Large intestine (tissue), 3 donors: Measurements from ENCODE around the gene ERAL1. TPM values are rescaled to one million over a fixed set of nuclear protein-coding genes. Genes with fewer than 3 reads are reported as not detected.
"Not testable (repeated sequence)": the region's sequence is repeated elsewhere in the genome, so short reads cannot be mapped to it uniquely, and the experiment has no call there.

Experiments used
- DNase-seq, 2 donors: peaks; one replicate each; pipeline versions ENCODE4 v3.0.0 to v3.0.0-alpha.2; 2013
- H3K27ac ChIP-seq: one replicate; pipeline ENCODE4 v1.5.1; 2013; ENCODE audit warnings: low read length
- H3K27me3 ChIP-seq: 2 replicates; pipeline ENCODE4 v1.6.1; 2013; ENCODE audit warnings: low read length; ENCODE audit not compliant: control insufficient read depth, insufficient read depth
- H3K36me3 ChIP-seq: 2 replicates; pipeline ENCODE4 v1.6.1; 2013; ENCODE audit warnings: low read length; ENCODE audit not compliant: control insufficient read depth, insufficient read depth
- H3K4me1 ChIP-seq: one replicate; pipeline ENCODE4 v1.6.1; 2013; ENCODE audit warnings: low read length; ENCODE audit not compliant: control insufficient read depth, insufficient read depth
- H3K4me3 ChIP-seq: one replicate; pipeline ENCODE4 v1.5.1; 2013; ENCODE audit warnings: low read length
- H3K9me3 ChIP-seq: one replicate; pipeline ENCODE4 v1.6.1; 2013; ENCODE audit warnings: mild to moderate bottlenecking, low read depth, low read length, moderate library complexity; ENCODE audit not compliant: control insufficient read depth
- WGBS: methylation state at CpG from one replicate; pipeline ENCODE4 v1.1.5; 2013; ENCODE audit warnings: low lambda C conversion rate; ENCODE audit not compliant: insufficient coverage; 5-methylcytosine and 5-hydroxymethylcytosine counted together
- polyA plus RNA-seq: library from polyadenylated mRNA; unstranded; fragments of 120-200 nt; gene quantifications from one replicate; pipeline ENCODE4 v1.2.1, GENCODE V29; 2013

The ERAL1 gene
- polyA plus RNA-seq, 1 donor, result 54.2 TPM

DNA sequence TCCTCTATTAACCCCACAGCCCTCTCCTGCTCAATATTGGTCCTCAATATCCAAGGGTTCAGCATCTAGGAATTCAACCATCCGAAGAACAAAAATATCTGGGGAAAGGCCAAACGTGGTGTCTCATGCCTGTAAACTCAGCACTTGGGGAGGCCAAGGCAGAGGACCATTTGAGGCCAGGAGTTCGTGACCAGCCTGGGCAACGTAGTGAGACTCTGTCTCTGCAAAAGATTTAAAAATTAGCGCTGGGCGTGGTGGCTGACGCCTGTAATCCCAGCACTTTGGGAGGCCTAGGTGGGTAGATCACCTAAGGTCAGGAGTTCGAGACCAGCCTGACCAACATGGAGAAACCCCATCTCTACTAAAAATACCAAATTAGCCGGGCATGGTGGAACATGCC is 8.1 kb upstream of the ERAL1 start:
- not testable (repeated sequence) for H3K4me1 ChIP-seq, H3K9me3 ChIP-seq, H3K36me3 ChIP-seq, H3K27me3 ChIP-seq, DNase-seq, H3K27ac ChIP-seq, H3K4me3 ChIP-seq
- WGBS, result no CpG with 5 or more reads among the region's 9 CpGs

DNA sequence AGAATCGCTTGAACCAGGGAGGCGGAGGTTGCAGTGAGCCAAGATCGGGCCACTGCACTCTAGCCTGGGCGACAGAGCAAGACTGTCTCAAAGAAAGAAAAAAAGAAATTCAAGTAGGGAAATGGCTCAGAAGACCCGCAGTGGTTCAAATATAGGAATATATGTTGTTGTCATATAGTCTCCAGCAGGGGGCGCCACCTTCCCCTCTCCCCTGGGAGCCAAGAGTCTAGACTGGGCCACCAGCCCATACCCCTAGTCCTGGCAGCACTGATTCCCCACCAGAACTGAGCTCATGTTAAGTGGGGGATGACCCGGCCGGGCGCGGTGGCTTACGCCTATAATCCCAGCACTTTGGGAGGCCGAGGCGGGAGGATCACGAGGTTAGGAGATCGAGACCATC is 6.1 kb upstream of the ERAL1 start:
- not testable (repeated sequence) for DNase-seq

DNA sequence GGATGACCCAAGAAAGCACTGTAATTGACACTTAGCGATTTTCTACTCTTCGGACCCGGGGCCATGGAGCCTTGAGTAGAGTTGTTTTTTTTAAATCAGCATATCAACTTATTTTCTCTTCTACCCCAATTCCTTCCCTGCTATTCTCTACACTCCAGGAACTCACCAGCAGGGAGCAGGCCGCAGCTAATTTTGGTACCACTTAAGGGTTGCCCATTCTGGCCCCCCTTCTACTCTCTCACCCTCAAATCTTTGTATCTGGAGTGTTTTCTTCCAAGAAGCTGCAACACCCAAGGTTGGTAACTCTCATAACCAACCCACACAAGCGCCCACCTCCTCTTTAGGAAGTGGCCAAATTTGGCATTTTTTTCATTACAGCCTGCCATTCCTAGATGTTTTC is 5.5 kb upstream of the ERAL1 start:
- WGBS, result 100% methylated on average over 4 of the region's 5 CpGs
- Histone ChIP-seq H3K36me3 (no peaks in the 10 kb centered on the region), H3K27me3 (no peaks in the 10 kb centered on the region), H3K4me1 (peaks cover 2% of the 10 kb centered on the region), H3K9me3 (no peaks in the 10 kb centered on the region), H3K4me3 (no peak overlapping the region), H3K27ac (no peak overlapping the region)
- no peak for DNase-seq

More for the DNA sequence above, 6.1 kb upstream of the ERAL1 start:
- not testable (repeated sequence) for H3K27ac ChIP-seq, H3K4me3 ChIP-seq, H3K4me1 ChIP-seq, H3K27me3 ChIP-seq, H3K36me3 ChIP-seq, H3K9me3 ChIP-seq
- WGBS, result 92% methylated on average over 4 of the region's 15 CpGs

DNA sequence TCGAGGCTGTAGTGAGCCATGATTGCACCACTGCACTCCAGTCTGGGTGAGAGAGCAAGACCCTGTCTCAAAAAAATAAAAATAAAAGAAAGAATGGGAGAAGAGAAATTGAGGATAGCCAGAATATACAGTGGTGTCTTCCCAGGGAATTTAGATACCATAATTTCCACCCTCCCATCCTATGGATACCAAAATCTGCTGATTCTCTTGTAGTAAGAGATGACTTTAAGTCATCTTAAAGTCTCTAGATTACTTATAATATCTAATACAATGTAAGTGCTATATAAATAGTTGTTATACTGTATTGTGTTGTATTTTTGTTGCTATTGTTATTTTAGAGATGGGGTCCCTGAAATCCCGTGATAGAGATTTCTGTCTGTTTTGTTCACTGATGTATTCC is 1.5 kb upstream of the ERAL1 start:
- Histone ChIP-seq H3K9me3 (no peaks in the 10 kb centered on the region), H3K27me3 (no peaks in the 10 kb centered on the region), H3K4me1 (peaks cover 3% of the 10 kb centered on the region), H3K4me3 (no peak overlapping the region), H3K27ac (no peak overlapping the region), H3K36me3 (peaks cover 12% of the 10 kb centered on the region)
- no CpG with 5 or more reads among the region's 2 CpGs for WGBS
- DNase-seq, result no peak

DNA sequence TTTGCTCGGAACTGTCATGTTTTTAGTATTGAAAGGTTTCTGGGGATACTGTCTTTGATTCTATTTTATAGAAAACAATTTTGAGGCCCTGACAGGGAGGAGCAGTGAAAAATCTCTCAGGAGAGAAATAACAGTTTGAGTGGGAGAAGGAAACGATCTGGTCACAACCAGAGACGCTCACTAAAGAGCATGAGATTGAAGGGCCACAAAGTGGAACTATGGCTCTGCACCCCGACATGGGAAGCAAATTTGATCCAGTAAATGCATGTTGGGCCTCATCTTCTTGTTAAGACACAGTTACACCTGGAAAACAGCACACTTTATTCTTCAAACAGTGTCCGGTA is 492 bp downstream of the ERAL1 start:
- WGBS, result no CpG with 5 or more reads among the region's 5 CpGs
- Histone ChIP-seq H3K9me3 (no peaks in the 10 kb centered on the region), H3K27me3 (no peaks in the 10 kb centered on the region), H3K27ac (peak overlapping the region; percentile 64), H3K4me3 (peak overlapping the region; percentile 78), H3K36me3 (peaks cover 24% of the 10 kb centered on the region), H3K4me1 (peaks cover 4% of the 10 kb centered on the region)
- no peak for DNase-seq

DNA sequence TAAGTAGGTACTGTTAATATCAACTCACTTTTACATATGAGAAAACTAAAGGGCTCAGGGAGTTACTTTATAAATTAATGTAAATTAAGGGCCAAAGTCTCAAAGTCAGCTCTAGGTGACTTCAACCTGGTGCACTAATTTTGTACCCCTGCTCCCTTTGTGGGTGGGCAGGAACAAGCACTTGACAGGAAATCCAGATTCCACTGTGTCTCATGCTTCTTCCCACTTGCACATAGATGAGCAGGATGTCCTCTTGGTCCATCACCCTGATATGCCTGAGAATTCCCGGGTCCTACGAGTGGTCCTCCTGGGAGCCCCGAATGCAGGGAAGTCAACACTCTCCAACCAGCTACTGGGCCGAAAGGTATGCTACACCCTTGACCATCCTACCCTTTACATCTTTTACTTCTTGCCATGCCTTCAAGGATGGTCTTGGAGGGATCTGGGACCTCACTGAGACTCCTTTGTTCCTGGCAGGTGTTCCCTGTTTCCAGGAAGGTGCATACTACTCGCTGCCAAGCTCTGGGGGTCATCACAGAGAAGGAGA is 1.3 kb downstream of the ERAL1 start:
- H3K36me3 ChIP-seq, result peaks cover 29% of the 10 kb centered on the region
- whole genome bisulfite sequencing, result no CpG with 5 or more reads among the region's 5 CpGs
- H3K4me1 ChIP-seq, result peaks cover 9% of the 10 kb centered on the region
- no peaks in the 10 kb centered on the region for H3K9me3 ChIP-seq
- H3K27ac ChIP-seq, result no peak overlapping the region
- no peak overlapping the region for H3K4me3 ChIP-seq
- no peak for DNase-seq
- H3K27me3 ChIP-seq, result no peaks in the 10 kb centered on the region

DNA sequence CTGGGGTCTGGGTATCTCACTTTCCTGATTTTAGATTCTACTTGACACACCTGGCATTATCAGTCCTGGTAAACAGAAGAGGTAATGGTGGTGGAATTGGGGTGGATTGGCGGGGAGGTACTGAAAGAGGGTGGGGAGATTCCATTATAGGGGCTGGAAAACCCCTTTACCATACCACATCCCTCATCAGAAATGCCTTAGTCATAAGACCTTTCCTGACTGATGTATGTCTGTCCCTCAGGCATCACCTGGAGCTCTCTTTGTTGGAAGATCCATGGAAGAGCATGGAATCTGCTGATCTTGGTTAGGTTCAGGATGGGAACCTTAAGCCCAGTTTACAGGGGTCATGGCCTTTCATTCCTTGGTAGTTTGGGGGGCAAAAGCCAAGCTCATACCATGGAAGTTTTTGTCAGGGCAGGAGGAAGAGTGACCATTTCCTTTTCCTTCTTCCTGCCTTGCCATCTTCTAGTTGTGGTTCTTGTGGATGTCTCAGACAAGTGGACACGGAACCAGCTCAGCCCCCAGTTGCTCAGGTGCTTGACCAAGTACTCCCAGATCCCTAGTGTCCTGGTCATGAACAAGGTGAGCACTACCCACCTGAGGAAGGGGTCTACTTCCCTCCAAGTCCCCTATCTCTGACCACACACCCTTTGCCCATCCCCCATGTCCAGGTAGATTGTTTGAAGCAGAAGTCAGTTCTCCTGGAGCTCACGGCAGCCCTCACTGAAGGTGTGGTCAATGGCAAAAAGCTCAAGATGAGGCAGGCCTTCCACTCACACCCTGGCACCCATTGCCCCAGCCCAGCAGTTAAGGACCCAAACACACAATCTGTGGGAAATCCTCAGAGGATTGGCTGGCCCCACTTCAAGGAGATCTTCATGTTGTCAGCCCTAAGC is 3.3 kb downstream of the ERAL1 start:
- 83% methylated on average over 1 of the region's 3 CpGs for WGBS
- H3K36me3 ChIP-seq, result peaks cover 34% of the 10 kb centered on the region
- H3K27ac ChIP-seq, result no peak overlapping the region
- no peak overlapping the region for H3K4me3 ChIP-seq
- no peak for DNase-seq
- no peaks in the 10 kb centered on the region for H3K9me3 ChIP-seq
- H3K4me1 ChIP-seq, result peaks cover 29% of the 10 kb centered on the region
- H3K27me3 ChIP-seq, result no peaks in the 10 kb centered on the region

DNA sequence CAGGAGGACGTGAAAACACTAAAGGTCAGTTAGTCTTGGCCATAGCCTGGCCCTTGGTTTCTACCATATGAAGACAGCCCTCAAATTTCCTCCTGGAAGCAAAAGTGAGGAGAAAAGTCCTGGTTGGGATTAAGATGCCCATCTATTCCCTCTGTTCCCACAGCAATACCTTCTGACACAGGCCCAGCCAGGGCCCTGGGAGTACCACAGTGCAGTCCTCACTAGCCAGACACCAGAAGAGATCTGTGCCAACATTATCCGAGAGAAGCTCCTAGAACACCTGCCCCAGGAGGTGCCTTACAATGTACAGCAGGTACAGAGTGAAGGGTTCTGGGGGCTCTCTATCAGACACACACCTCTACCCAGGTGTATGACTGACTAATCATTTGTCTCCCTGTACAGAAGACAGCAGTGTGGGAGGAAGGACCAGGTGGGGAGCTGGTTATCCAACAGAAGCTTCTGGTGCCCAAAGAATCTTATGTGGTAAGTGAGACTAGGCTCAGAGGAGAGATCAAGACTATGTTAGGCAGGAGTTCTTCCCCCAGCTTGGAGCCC is 4.1 kb downstream of the ERAL1 start:
- no peak for DNase-seq
- H3K4me3 ChIP-seq, result no peak overlapping the region
- H3K4me1 ChIP-seq, result peaks cover 33% of the 10 kb centered on the region
- H3K36me3 ChIP-seq, result peaks cover 34% of the 10 kb centered on the region
- H3K9me3 ChIP-seq, result no peaks in the 10 kb centered on the region
- H3K27me3 ChIP-seq, result no peaks in the 10 kb centered on the region
- no peak overlapping the region for H3K27ac ChIP-seq
- no CpG with 5 or more reads among the region's 2 CpGs for WGBS

DNA sequence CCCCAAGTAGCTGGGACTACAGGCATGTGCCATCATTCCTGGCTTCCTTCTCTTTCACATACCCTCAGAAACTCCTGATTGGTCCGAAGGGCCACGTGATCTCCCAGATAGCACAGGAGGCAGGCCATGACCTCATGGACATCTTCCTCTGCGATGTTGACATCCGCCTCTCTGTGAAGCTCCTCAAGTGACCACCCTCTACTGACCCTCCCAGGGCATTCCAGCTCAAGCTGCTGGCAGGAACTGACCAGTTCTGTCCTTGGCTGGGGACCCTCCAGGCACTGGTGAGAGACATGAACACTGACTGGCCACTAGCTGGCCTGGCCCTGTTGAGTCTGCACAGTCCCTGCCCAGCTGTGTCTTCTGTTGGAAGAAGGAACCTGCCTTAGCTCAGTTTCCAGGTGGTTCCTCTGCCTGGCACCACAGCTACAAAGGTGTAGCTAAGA is 5.6 kb downstream of the ERAL1 start:
- Histone ChIP-seq H3K27ac (no peak overlapping the region), H3K4me3 (no peak overlapping the region), H3K9me3 (no peaks in the 10 kb centered on the region), H3K36me3 (peaks cover 34% of the 10 kb centered on the region), H3K27me3 (no peaks in the 10 kb centered on the region), H3K4me1 (peaks cover 45% of the 10 kb centered on the region)
- no peak for DNase-seq
- no CpG with 5 or more reads among the region's 4 CpGs for WGBS

DNA sequence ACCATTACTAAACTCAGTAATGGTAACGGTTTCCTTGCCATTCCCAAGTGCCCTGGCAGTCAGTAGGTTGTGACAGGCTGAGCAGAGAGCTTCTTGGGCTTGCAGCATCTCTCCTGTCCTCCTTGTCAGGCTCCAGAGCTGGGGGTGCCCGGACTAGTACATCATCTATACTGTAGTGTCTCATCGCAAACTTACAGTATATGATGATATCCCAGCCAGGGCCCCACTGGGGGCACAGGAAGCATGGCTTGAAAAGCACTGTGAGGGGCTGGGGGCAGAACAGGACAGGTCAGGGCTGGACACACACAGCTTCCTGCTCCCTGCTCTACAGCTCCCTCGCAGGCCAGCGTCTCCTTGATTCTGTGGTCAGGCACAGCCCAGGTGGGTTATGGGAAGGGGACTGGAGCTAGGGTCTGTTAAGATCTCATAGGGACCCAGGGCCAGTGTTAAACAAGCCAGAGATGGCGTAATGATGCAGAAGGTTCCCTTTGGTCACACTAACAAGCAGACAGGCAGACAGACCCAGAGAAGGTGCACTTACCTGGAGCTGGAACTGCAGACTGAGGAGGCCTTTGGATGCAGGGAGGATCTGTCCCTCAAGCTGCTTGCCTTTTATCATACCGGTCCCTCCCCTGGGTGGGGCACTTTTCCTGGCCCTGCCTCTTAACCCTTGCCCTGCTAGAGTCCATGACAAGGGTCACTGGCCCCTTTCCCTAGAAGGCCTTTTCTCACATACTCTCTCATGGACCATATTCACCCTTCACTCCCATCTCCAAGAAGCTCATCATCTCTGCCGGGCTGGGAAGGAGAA is 6.8 kb downstream of the ERAL1 start:
- WGBS, result 100% methylated on average over 1 of the region's 8 CpGs
- DNase-seq, result peak in 1 of 2 donors; percentile 65
- Histone ChIP-seq H3K27me3 (no peaks in the 10 kb centered on the region), H3K27ac (peak overlapping the region; percentile 45), H3K4me1 (peaks cover 57% of the 10 kb centered on the region), H3K36me3 (peaks cover 29% of the 10 kb centered on the region), H3K4me3 (no peak overlapping the region), H3K9me3 (no peaks in the 10 kb centered on the region)
